T-cell (primary cell): ENCODE measurements around the gene EPB41L5. TPM values are rescaled to one million over a fixed set of nuclear protein-coding genes. Genes with fewer than 3 reads are reported as not detected.
A peak's percentile ranks its signal among the peaks of the same experiment; 100 is the strongest.
"Not testable (repeated sequence)": the region's sequence is repeated elsewhere in the genome, so short reads cannot be mapped to it uniquely, and the experiment has no call there.

Experiments
- ATAC-seq, 4 experiments: fragments of 200-7000 bp in 3 of 4; fragments of 150-1000 bp in 1 of 4; cut with Tn5 transposase; replicated peaks in 1 of 4; 1 replicate in 3 of 4; 2 replicates in 1 of 4; pipeline ENCODE4 v1.10.0; 2021; ENCODE audit warnings: moderate library complexity in 3 of 4, mild to moderate bottlenecking in 2 of 4, moderate number of reproducible peaks in 1 of 4
- CTCF ChIA-PET, 2 donors: fragments of 300-600 bp; sonication (Branson Sonifier 250); formaldehyde crosslinking; loops; one replicate each; lab custom pipeline; 2022; ENCODE audit warnings: antibody characterized with exemption in 2 of 2; lab: Charles Lee
- POLR2A ChIA-PET, 2 donors: fragments of 300-600 bp; sonication (Branson Sonifier 250); formaldehyde crosslinking; loops; one replicate each; lab custom pipeline; 2022; ENCODE audit warnings: antibody characterized with exemption in 2 of 2; lab: Charles Lee
- DNase-seq, 35 experiments: peaks; one replicate each; pipeline versions ENCODE4 v3.0.0 to v3.0.0-alpha.2; 2013 to 2023
- H3K27ac ChIP-seq: one replicate; pipeline ENCODE4 v1.5.1; 2013; ENCODE audit warnings: low read length
- H3K27me3 ChIP-seq, 2 experiments: replicated peaks in 1 of 2; 1 replicate in 1 of 2; 2 replicates in 1 of 2; pipeline versions ENCODE4 v1.6.1 to v1.7.0; 2013; ENCODE audit warnings: low read length in 1 of 2, mixed read lengths in 1 of 2; ENCODE audit not compliant: control insufficient read depth in 2 of 2, insufficient read depth in 2 of 2; ENCODE audit errors: extremely low read depth in 1 of 2
- H3K36me3 ChIP-seq, 2 donors: 1 replicate in 1 of 2; 2 replicates in 1 of 2; pipeline versions ENCODE4 v1.6.1 to v1.7.0; 2013; ENCODE audit warnings: low read length in 1 of 2; ENCODE audit not compliant: control insufficient read depth in 2 of 2, insufficient read depth in 1 of 2; ENCODE audit errors: extremely low read depth in 1 of 2
- H3K4me1 ChIP-seq, 2 experiments: 1 replicate in 1 of 2; 2 replicates in 1 of 2; pipeline versions ENCODE4 v1.6.1 to v1.7.0; 2013; ENCODE audit warnings: low read length in 2 of 2, mixed read lengths in 1 of 2; ENCODE audit not compliant: insufficient read depth in 2 of 2, control insufficient read depth in 1 of 2; ENCODE audit errors: extremely low read depth in 1 of 2
- H3K4me3 ChIP-seq, 2 donors: 1 replicate in 1 of 2; 2 replicates in 1 of 2; pipeline versions ENCODE4 v1.5.1 to v1.7.0; 2013; ENCODE audit warnings: mild to moderate bottlenecking in 2 of 2, low read length in 1 of 2, moderate library complexity in 1 of 2; ENCODE audit not compliant: control insufficient read depth in 1 of 2; ENCODE audit errors: extremely low read depth in 1 of 2
- H3K9me3 ChIP-seq: 2 replicates; pipeline ENCODE4 v1.7.0; 2013
- H3K27ac Mint-ChIP-seq, 2 donors: one replicate each; pipeline ENCODE4 v1.8.0; 2020 to 2021; ENCODE audit warnings: mild to moderate bottlenecking in 2 of 2, mixed read lengths in 2 of 2
- H3K27me3 Mint-ChIP-seq, 2 donors: one replicate each; pipeline ENCODE4 v1.8.0; 2021 to 2022; ENCODE audit warnings: mixed read lengths in 2 of 2
- H3K36me3 Mint-ChIP-seq: one replicate; pipeline ENCODE4 v1.8.0; 2021; ENCODE audit warnings: mixed read lengths
- H3K4me1 Mint-ChIP-seq, 3 donors: one replicate each; pipeline ENCODE4 v1.8.0; 2020 to 2022; ENCODE audit warnings: mixed read lengths in 3 of 3, mild to moderate bottlenecking in 1 of 3
- H3K4me3 Mint-ChIP-seq, 3 donors: one replicate each; pipeline ENCODE4 v1.8.0; 2020 to 2022; ENCODE audit warnings: mild to moderate bottlenecking in 3 of 3, mixed read lengths in 3 of 3, moderate library complexity in 3 of 3
- H3K9me3 Mint-ChIP-seq, 3 donors: one replicate each; pipeline ENCODE4 v1.8.0; 2020 to 2022; ENCODE audit warnings: mixed read lengths in 3 of 3
- WGBS: methylation state at CpG from one replicate; pipeline ENCODE4 v1.1.5; 2013; ENCODE audit warnings: missing lambda C conversion rate; ENCODE audit not compliant: insufficient coverage; 5-methylcytosine and 5-hydroxymethylcytosine counted together
- total RNA-seq, 35 experiments: library from RNA in 6 of 35; stranded (reverse) in 6 of 35; fragments of 120-200 nt in 1 of 35; gene quantifications; one replicate each; pipeline versions ENCODE4 v1.2.1 to v1.2.4 and lab custom pipeline; 2013 to 2026

Gene EPB41L5
- total RNA-seq (1 to 10 TPM; 5.6 to 7.9 (median 6.0) TPM), total RNA-seq (lab: John Stamatoyannopoulos, UW) (7.3 to 20.2 (median 13.2) reads per million in 29 experiments)
- total RNA-seq (2013): 7.8 TPM

DNA sequence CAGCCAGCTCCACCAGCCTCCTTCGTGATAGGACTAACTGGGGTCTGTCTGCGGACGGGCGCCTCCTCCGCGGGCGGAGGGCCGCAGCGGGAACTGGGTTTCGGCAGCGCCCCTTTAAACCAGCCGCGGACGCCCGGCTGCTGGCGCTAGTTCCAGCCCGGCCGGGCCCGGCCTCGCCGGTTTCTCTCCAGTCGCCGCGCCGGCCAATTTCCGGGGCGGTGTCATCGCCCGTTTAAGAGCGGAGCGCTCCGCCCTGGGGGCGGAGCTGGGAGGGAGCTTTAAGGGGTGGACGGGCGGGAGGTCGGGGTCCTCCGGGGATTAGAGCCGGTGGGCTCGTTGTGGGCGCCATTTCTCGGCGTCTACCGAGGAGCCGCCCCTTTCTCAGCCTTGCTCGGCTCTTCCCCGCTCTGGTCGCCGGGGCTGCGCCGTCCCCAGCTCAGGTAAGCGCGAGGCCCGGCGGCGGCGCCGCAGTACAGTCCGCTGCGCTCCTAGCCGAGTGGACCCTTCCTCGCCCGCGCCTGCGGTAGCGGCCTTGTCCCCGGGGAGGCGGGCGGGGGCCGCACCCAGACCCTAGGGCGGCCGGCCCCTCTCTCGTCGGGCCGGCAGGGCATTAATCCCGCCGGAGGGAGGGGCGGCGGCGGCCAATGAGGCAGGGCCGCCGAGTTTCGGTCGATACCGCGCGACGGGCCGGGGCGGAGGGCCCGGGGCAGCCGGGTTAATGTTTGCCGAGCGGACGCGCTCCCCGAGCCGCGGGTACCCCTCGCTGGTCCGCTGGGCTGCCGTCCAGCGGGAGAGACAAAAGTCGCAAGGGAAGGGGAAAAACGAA lies at the start of gene EPB41L5:
Gene EPB41L5 (plus strand): TSS at position 307 of the 826 bp plus-strand sequence. CDS start 6,008 bp downstream, outside the sequence.
- ChIA-PET POLR2A (interaction anchor here (0.5 to 0.6 kb wide), 3 partner anchors 33 to 237 kb away, joined by 3 to 5 read pairs (median 4); no protein-coding TSS in a partner anchor), CTCF (interaction anchor here in 1 of 2 donors (0.5 to 1.3 kb wide), 5 partner anchors 25 to 239 kb away, joined by 3 to 6 read pairs (median 4); partner anchors contain the start of gene RALB)
- Histone ChIP-seq H3K9me3 (no peaks in the 10 kb centered on the region), H3K4me3 (peak within 1 kb of the TSS; percentile 74 to 80), H3K27ac (peak within 1 kb of the TSS; percentile 56), H3K4me1 (peaks cover 2 to 10% of the 10 kb centered on the region in 2 experiments), H3K36me3 (no peaks in the 10 kb centered on the region), H3K27me3 (peaks cover 0 to 2% of the 10 kb centered on the region in 2 experiments)
- no peaks in the 10 kb centered on the region for H3K36me3 Mint-ChIP-seq
- WGBS: under 1% methylated on average over 104 of the region's 104 CpGs
- peak within 1 kb of the TSS; percentile 47 to 50 for H3K27ac Mint-ChIP-seq
- peak; percentile 91 to 94 (median 92) for ATAC-seq
- no peaks in the 10 kb centered on the region for H3K27me3 Mint-ChIP-seq
- H3K4me1 Mint-ChIP-seq: peaks cover 18 to 21% (median 19%) of the 10 kb centered on the region in 3 donors
- DNase-seq: peak; percentile 49 to 83 (median 66)
- H3K4me3 Mint-ChIP-seq: peak within 1 kb of the TSS; percentile 76 to 84 (median 81)
- no peaks in the 10 kb centered on the region for H3K9me3 Mint-ChIP-seq

DNA sequence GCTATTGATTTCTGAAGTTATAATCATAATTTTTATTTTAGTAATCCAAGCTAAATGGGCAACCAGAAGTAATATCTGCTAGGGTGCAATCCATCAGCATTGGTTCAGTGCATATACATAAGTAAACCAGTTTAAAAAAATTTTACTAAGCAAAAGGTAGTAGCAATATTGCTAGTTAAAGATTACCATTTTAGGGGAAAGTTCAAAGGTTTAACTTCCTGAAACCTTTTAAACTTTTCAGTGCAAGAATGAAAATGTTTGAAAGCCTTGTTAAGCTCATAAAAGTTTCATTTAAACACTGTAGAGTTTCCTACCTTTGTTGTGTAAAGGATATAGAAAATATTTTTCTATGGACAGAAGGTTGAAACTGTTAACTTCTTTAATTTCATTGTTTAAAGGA lies 31.0 kb upstream of the EPB41L5 start:
- peaks cover 3 to 10% (median 9%) of the 10 kb centered on the region in 3 donors for H3K4me1 Mint-ChIP-seq
- no peak for DNase-seq
- Histone ChIP-seq H3K9me3 (no peaks in the 10 kb centered on the region), H3K27ac (no peak overlapping the region), H3K36me3 (peaks cover 0 to 15% of the 10 kb centered on the region in 2 donors), H3K4me1 (no peaks in the 10 kb centered on the region), H3K27me3 (no peaks in the 10 kb centered on the region), H3K4me3 (no peak overlapping the region)
- no peak overlapping the region for H3K4me3 Mint-ChIP-seq
- H3K27me3 Mint-ChIP-seq: no peaks in the 10 kb centered on the region
- peaks cover 9% of the 10 kb centered on the region for H3K36me3 Mint-ChIP-seq
- ChIA-PET POLR2A (no interaction called here), CTCF (no interaction called here)
- peak overlapping the region in 1 of 2 donors; percentile 74 for H3K27ac Mint-ChIP-seq
- H3K9me3 Mint-ChIP-seq: peaks cover 2 to 10% (median 4%) of the 10 kb centered on the region in 3 donors
- ATAC-seq: no peak

DNA sequence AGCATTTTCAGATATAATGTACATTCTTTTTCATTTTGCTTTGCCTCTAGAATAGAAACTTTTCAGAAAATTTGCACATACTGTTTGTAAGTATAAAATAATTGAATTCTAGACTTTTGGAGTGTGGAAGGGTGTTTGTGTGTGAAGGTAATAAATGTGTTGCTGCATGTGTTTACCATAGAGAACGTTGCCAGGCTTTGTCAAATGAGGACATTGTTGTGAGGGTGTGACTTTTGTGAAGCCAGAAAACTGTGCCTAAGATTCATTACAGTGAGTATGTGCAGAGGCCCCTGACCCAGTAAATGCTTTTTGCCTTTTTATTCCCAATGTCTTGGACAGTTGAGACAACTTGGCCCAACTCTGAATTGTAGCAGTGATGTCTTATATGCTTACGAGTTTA lies 30.4 kb upstream of the EPB41L5 start:
- POLR2A ChIA-PET: no interaction called here
- H3K27ac Mint-ChIP-seq: no peak overlapping the region

DNA sequence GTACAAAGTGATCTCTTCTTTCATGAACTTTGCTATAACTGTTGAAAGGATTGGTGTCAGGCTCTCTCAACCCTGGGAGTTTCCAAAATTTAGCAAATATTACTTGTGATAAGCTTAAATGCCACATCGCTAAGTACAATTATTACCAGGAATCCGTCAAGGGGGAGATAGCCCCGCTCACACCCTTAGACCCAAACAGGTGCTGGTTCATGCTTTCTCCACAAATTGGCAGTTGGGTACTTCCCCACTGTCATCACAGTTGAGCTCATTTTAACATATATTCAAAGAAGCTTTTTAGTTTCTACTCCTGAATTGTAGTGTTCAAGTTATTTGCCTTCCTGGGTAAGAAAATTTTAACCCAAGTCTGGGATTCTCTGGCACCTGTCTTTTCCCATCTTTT lies 29.8 kb upstream of the EPB41L5 start:
- DNase-seq (no peak), ATAC-seq (no peak)
- Histone ChIP-seq H3K36me3 (peaks cover 0 to 4% of the 10 kb centered on the region in 2 donors), H3K27me3 (no peaks in the 10 kb centered on the region), H3K4me3 (no peak overlapping the region), H3K27ac (no peak overlapping the region), H3K4me1 (no peaks in the 10 kb centered on the region), H3K9me3 (no peaks in the 10 kb centered on the region)
- Mint-ChIP-seq H3K36me3 (peaks cover 3% of the 10 kb centered on the region), H3K27me3 (no peaks in the 10 kb centered on the region), H3K9me3 (peaks cover 2 to 10% (median 4%) of the 10 kb centered on the region in 3 donors), H3K4me1 (peaks cover 3 to 10% (median 9%) of the 10 kb centered on the region in 3 donors), H3K4me3 (no peak overlapping the region), H3K27ac (no peak overlapping the region)
- ChIA-PET CTCF (interaction anchor here in 1 of 2 donors (0.5 kb wide), 1 partner anchor 362 kb away, joined by 7 read pairs; no protein-coding TSS in a partner anchor), POLR2A (no interaction called here)
- 90% methylated on average over 3 of the region's 3 CpGs for WGBS

More for the DNA sequence above, 30.4 kb upstream of the EPB41L5 start:
- CTCF ChIA-PET: no interaction called here
- Histone ChIP-seq H3K36me3 (peaks cover 0 to 10% of the 10 kb centered on the region in 2 donors), H3K27me3 (no peaks in the 10 kb centered on the region), H3K4me3 (no peak overlapping the region), H3K9me3 (no peaks in the 10 kb centered on the region), H3K4me1 (no peaks in the 10 kb centered on the region), H3K27ac (no peak overlapping the region)
- Mint-ChIP-seq H3K36me3 (peaks cover 3% of the 10 kb centered on the region), H3K4me1 (peaks cover 3 to 10% (median 9%) of the 10 kb centered on the region in 3 donors), H3K4me3 (no peak overlapping the region), H3K27me3 (no peaks in the 10 kb centered on the region), H3K9me3 (peaks cover 2 to 10% (median 4%) of the 10 kb centered on the region in 3 donors)
- ATAC-seq (no peak), DNase-seq (no peak)
- 67% methylated on average over 1 of the region's 2 CpGs for whole genome bisulfite sequencing

DNA sequence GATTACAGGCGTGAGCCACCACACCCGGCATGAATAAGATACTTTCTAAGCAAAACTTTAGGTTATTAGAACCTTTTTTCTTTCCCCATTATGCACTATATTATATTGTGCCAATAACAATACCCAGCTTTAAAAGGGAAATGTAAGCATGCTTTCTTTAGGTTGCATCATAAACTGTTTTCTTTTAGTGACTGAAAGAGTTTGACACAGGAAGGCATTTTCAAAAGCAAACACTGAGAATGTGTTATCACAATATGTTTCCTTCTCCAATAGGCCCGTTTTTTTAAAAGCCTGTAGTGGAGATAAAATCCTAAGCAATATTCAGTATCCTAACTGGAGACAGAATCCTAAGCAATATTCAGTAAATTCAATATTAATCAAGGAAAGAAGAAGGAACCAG lies 16.7 kb upstream of the EPB41L5 start:
- H3K4me1 Mint-ChIP-seq: no peaks in the 10 kb centered on the region
- ChIA-PET CTCF (no interaction called here), POLR2A (no interaction called here)
- H3K36me3 ChIP-seq: no peaks in the 10 kb centered on the region
- H3K27ac Mint-ChIP-seq: no peak overlapping the region
- peaks cover 5 to 6% of the 10 kb centered on the region in 2 donors for H3K27me3 Mint-ChIP-seq
- no peak overlapping the region for H3K27ac ChIP-seq
- no peak for ATAC-seq
- H3K4me3 Mint-ChIP-seq: no peak overlapping the region
- no peaks in the 10 kb centered on the region for H3K9me3 Mint-ChIP-seq
- WGBS: no CpG with 5 or more reads among the region's 3 CpGs
- no peak for DNase-seq
- H3K9me3 ChIP-seq: no peaks in the 10 kb centered on the region
- no peak overlapping the region for H3K4me3 ChIP-seq
- H3K36me3 Mint-ChIP-seq: no peaks in the 10 kb centered on the region
- peaks cover 0 to 2% of the 10 kb centered on the region in 2 experiments for H3K27me3 ChIP-seq
- H3K4me1 ChIP-seq: no peaks in the 10 kb centered on the region

DNA sequence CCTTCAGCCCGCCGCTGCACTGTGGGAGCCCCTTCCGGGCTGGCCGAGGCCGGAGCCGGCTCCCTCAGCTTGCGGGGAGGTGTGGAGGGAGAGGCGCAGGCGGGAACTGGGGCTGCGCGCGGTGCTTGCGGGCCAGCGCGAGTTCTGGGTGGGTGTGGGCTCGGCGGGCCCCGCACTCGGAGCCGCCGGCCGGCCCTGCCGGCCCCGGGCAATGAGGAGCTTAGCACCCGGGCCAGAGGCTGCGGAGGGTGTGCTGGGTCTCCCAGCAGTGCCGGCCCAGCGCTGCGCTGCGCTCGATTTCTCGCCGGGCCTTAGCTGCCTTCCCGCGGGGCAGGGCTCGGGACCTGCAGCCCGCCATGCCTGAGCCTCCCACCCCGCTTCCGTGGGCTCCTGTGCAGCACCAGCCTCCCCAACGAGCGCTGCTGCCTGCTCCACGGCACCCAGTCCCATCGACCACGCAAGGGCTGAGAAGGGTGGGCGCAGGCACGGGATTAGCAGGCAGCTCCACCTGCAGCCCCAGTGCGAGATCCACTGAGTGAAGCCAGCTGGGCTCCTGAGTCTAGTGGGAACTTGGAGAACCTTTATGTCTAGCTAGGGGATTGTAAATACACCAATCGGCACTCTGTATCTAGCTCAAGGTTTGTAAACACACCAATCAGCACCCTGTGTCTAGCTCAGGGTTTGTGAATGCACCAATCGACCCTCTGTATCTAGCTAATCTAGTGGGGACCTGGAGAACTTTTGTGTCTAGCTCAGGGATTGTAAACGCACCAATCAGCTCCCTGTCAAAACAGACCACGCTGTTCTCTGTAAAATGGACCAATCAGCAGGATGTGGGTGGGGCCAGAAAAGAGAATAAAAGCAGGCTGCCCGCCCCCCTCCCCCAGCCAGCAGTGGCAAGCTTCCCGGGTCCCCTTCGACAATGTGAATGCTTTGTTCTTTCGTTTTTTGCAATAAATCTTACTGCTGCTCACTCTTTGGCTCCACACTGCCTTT lies 15.7 kb upstream of the EPB41L5 start:
- H3K27me3 Mint-ChIP-seq, H3K27ac ChIP-seq, H3K27ac Mint-ChIP-seq, H3K36me3 Mint-ChIP-seq, H3K4me3 Mint-ChIP-seq, H3K36me3 ChIP-seq, ATAC-seq, H3K9me3 Mint-ChIP-seq, H3K27me3 ChIP-seq, H3K4me1 Mint-ChIP-seq, POLR2A ChIA-PET, DNase-seq, H3K4me1 ChIP-seq, CTCF ChIA-PET, H3K4me3 ChIP-seq, H3K9me3 ChIP-seq: not testable (repeated sequence)
- 95% methylated on average over 44 of the region's 55 CpGs for WGBS
